Measurements from ENCODE around the gene MAP6.

The MAP6 gene

DNA sequence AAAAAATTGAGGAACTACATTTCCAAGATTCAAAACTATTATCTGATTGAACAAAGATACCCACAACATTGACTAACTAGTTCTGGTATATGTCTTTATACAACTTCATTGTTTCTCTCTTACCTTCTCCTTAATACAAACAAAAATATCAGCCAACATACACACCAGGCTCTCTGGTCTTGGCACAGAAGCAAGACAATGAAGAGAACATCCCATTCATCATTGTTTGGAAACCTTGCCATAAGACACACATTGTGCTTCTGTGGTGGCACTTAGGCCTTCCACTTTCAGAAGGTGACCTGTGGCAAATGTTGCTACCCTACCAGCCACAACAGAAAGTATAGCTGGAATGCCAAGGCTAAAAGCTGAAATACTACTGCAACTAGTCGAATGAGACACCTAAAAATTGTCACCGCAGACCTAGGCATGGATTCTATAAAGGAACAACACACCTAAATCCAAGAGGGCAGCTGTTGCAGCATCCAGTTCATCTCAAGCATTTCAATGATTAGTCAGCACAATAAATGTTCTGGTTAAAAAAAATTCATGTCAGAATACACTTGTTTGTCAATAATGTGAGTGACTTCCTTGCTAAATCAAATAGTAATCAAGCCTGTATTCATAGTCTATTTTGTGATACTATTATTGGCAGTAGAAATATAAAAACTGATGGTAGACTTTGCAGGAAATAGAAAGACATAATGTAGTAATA, 26.3 kb downstream of the MAP6 start:
- H3K4me1 Mint-ChIP-seq: peaks cover 22% of the 10 kb centered on the region
- peak overlapping the region in 1 of 3 experiments; percentile 28 for H3K27ac Mint-ChIP-seq
- H3K9me3 Mint-ChIP-seq: no peaks in the 10 kb centered on the region
- H3K36me3 Mint-ChIP-seq (ENCODE audit: low read depth): no peaks in the 10 kb centered on the region
- H3K27me3 Mint-ChIP-seq (ENCODE audit: low read depth): peaks cover 3% of the 10 kb centered on the region
- TF ChIP-seq CTCF (IDR thresholded peaks at IDR 0.05; ENCODE audit: unreplicated experiment in 3 of 3): no peak
- no peak overlapping the region for H3K4me3 Mint-ChIP-seq

DNA sequence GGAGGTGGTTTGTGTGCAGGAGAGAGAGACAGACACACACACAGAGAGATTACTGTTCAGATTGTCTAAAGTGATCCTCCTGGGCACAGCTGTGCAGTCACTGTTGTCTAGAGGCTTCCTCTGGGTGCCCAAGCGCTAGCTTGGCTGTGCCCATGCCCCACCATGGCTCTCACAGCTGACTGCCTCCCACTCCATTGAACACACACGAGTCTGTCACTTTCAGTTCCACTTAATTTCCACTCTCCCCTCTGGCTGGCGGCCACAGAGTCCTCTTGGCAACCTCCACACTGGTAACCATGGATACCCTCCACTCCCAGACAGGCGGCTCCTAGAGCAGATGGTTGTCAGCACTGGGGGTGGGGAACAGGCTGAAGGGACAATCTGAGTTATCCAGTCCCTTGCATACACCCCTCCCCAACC, 29.1 kb downstream of the MAP6 start:
- peaks cover 6% of the 10 kb centered on the region for H3K27me3 Mint-ChIP-seq (ENCODE audit: low read depth)
- no peak for TF ChIP-seq CTCF (IDR thresholded peaks at IDR 0.05; ENCODE audit: unreplicated experiment in 3 of 3)
- no peaks in the 10 kb centered on the region for H3K36me3 Mint-ChIP-seq (ENCODE audit: low read depth)
- no peaks in the 10 kb centered on the region for H3K9me3 Mint-ChIP-seq
- H3K4me1 Mint-ChIP-seq: peaks cover 50% of the 10 kb centered on the region
- H3K27ac Mint-ChIP-seq: peak overlapping the region; percentile 53 to 80 (median 66)
- peak overlapping the region in 2 of 3 experiments; percentile 22 to 55 for H3K4me3 Mint-ChIP-seq

- H3K4me3 Mint-ChIP-seq: no peak overlapping the region
- TF ChIP-seq CTCF (IDR thresholded peaks at IDR 0.05; ENCODE audit: unreplicated experiment in 3 of 3): no peak
- H3K27me3 Mint-ChIP-seq (ENCODE audit: low read depth): peaks cover 5% of the 10 kb centered on the region
- H3K27ac Mint-ChIP-seq: peak overlapping the region in 2 of 3 experiments; percentile 66 to 80
- H3K4me1 Mint-ChIP-seq: peaks cover 64% of the 10 kb centered on the region
- no peaks in the 10 kb centered on the region for H3K9me3 Mint-ChIP-seq
- no peaks in the 10 kb centered on the region for H3K36me3 Mint-ChIP-seq (ENCODE audit: low read depth)
Observed at GRCh38 chr11:75637998-75638397, 30.8 kb downstream of the MAP6 start.

GRCh38 chr11:75635066-75635862, 33.6 kb downstream of the MAP6 start:
- H3K36me3 Mint-ChIP-seq (ENCODE audit: low read depth): no peaks in the 10 kb centered on the region
- no peak overlapping the region for H3K4me3 Mint-ChIP-seq
- peaks cover 76% of the 10 kb centered on the region for H3K4me1 Mint-ChIP-seq
- H3K27me3 Mint-ChIP-seq (ENCODE audit: low read depth): peaks cover 14% of the 10 kb centered on the region
- H3K27ac Mint-ChIP-seq: peak overlapping the region; percentile 69 to 88 (median 81)
- H3K9me3 Mint-ChIP-seq: no peaks in the 10 kb centered on the region
- no peak for TF ChIP-seq CTCF (IDR thresholded peaks at IDR 0.05; ENCODE audit: unreplicated experiment in 3 of 3)

DNA sequence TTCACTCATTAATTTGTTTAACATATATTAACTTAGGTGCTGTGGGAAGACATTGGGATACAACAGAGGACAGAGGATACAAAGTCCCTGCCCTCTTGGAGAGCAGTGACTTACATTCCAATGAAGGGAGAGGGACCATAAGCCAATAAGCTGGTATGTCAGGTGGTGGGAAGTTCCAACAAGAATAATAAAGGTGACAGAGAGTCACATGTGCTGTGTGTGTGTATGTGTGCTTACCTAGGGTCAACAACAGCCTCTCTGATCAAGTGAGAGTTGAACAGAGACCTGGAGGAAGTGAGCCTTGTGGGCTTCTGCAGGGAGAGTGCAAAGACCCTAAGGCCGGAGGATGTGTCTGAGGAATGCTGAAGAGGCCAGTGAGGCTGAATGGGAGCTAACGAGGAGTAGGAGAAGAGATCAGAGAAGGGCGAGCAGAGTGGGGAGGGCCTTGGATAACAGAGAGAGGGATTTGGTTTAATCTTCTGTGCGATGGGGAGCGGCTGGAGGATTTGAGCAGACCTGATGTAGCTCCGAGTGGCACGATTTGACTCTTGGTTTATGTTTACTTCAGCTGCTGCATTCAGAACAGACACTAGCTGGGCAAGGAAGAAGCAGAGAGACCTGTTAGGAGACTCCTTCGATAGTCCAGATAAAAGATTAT, 35.3 kb downstream of the MAP6 start:
- no peak for TF ChIP-seq CTCF (IDR thresholded peaks at IDR 0.05; ENCODE audit: unreplicated experiment in 3 of 3)
- peaks cover 14% of the 10 kb centered on the region for H3K27me3 Mint-ChIP-seq (ENCODE audit: low read depth)
- peak overlapping the region; percentile 47 to 69 (median 68) for H3K27ac Mint-ChIP-seq
- no peaks in the 10 kb centered on the region for H3K36me3 Mint-ChIP-seq (ENCODE audit: low read depth)
- no peaks in the 10 kb centered on the region for H3K9me3 Mint-ChIP-seq
- peaks cover 70% of the 10 kb centered on the region for H3K4me1 Mint-ChIP-seq
- no peak overlapping the region for H3K4me3 Mint-ChIP-seq
